SJCRH30 (cell line): ENCODE results near the gene CBY2. TPM values are rescaled to one million over a fixed set of nuclear protein-coding genes. Genes with fewer than 3 reads are reported as not detected.
"Not testable (repeated sequence)": the region's sequence is repeated elsewhere in the genome, so short reads cannot be mapped to it uniquely, and the experiment has no call there.

Experiments
- DNase-seq, 2 experiments: peaks; one replicate each; pipeline ENCODE4 v3.0.0-alpha.2; 2015 to 2020
- H3K27ac ChIP-seq: fragments of 250-450 bp; sonication (Bioruptor Pico); 2 replicates; pipeline ENCODE4 v1.5.1; 2020; ENCODE audit warnings: mild to moderate bottlenecking, moderate library complexity
- H3K27me3 ChIP-seq: fragments of 250-450 bp; sonication (Bioruptor Pico); 2 replicates; pipeline ENCODE4 v1.5.1; 2020; ENCODE audit warnings: mild to moderate bottlenecking, moderate library complexity
- H3K36me3 ChIP-seq: fragments of 250-450 bp; sonication (Bioruptor Pico); 2 replicates; pipeline ENCODE4 v1.5.1; 2020; ENCODE audit warnings: mild to moderate bottlenecking, moderate library complexity
- H3K4me1 ChIP-seq: fragments of 250-450 bp; sonication (Bioruptor Pico); 2 replicates; pipeline ENCODE4 v1.5.1; 2020; ENCODE audit warnings: mild to moderate bottlenecking, moderate library complexity
- H3K4me3 ChIP-seq: fragments of 250-450 bp; sonication (Bioruptor Pico); 2 replicates; pipeline ENCODE4 v1.5.1; 2020; ENCODE audit warnings: mild to moderate bottlenecking, moderate library complexity
- H3K9me3 ChIP-seq: fragments of 250-450 bp; sonication (Bioruptor Pico); replicated peaks from 2 replicates; pipeline ENCODE4 v1.5.1; 2020; ENCODE audit warnings: mild to moderate bottlenecking, moderate library complexity
- total RNA-seq: library from RNA; depleted of rRNA; stranded (reverse); fragments of >200 nt; shearing (Covaris generic); gene quantifications from 2 replicates; pipeline ENCODE4 v1.2.3, GENCODE V29; 2014; rRNA removed

CBY2 gene
- total RNA-seq, 1 experiment from 2014 or later: not detected

DNA sequence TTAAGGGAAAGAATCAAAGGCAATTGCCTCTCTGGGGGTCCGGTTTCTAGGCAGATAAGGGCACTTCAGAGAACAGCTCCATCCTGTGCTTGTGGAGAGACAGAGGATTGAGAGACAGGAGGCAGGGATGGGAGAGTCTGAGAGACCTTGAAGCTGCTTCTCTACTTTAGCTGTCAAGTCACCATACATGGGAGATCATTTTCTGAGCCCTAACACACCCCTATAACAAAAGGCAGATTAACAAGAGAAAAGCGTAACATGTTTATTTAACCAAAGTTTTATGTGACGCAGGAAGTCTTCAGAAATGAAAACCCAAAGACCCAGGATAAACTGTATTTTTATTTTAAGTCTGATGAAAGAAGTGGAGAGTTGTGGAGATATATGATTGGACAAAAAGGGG lies 48.4 kb downstream of the CBY2 start:
- Histone ChIP-seq H3K4me1 (no peaks in the 10 kb centered on the region), H3K4me3 (no peak overlapping the region), H3K27ac (no peak overlapping the region), H3K27me3 (no peaks in the 10 kb centered on the region; the same call in none of the 2 replicates), H3K36me3 (no peaks in the 10 kb centered on the region), H3K9me3 (no peaks in the 10 kb centered on the region)
- DNase-seq: no peak

DNA sequence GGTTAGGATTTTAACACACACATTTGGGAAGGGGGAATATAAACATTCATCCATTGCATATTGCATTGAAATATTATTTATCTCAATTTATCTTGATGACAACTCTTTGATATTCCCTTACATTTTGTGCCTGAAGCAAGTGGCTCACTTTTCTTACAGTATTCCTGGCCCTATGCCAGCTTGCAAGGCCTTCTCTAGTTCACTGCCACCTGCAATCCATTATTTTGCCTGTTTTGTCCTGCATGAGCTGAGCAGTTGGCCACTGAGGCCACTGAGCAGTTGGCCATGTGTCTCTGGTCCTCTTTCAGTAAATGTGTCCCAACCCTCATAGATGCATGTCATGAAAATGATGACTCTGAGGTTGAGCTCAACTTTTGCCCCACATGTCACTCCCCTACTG lies 49.8 kb downstream of the CBY2 start:
- H3K27me3 ChIP-seq: no peaks in the 10 kb centered on the region; the same call in none of the 2 replicates

DNA sequence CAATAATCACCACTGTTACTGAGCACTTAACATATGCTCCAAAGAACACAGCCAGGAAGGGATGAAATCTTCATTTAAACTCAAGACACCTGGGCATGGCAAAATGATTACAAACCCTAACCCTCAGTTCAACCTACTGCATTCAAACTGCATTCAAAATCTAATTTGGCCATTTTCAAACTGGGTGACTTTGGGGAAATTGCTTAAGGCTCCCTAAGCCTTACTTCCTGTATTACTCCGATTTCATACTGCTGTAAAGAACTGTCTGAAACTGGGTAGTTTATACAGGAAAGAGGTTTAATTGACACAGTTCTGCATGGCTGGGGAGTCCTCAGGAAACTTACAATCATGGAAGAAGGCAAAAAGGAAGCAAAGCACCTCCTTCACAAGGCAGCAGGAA lies 50.4 kb downstream of the CBY2 start:
- no peaks in the 10 kb centered on the region for H3K4me1 ChIP-seq
- no peaks in the 10 kb centered on the region for H3K9me3 ChIP-seq
- H3K27ac ChIP-seq: no peak overlapping the region
- no peaks in the 10 kb centered on the region for H3K36me3 ChIP-seq
- H3K27me3 ChIP-seq: no peaks in the 10 kb centered on the region; the same call in none of the 2 replicates
- DNase-seq: no peak
- no peak overlapping the region for H3K4me3 ChIP-seq

More for the DNA sequence above, 49.8 kb downstream of the CBY2 start:
- no peak overlapping the region for H3K4me3 ChIP-seq
- H3K27ac ChIP-seq: no peak overlapping the region
- no peaks in the 10 kb centered on the region for H3K4me1 ChIP-seq
- no peaks in the 10 kb centered on the region for H3K9me3 ChIP-seq
- DNase-seq: no peak
- H3K36me3 ChIP-seq: no peaks in the 10 kb centered on the region

DNA sequence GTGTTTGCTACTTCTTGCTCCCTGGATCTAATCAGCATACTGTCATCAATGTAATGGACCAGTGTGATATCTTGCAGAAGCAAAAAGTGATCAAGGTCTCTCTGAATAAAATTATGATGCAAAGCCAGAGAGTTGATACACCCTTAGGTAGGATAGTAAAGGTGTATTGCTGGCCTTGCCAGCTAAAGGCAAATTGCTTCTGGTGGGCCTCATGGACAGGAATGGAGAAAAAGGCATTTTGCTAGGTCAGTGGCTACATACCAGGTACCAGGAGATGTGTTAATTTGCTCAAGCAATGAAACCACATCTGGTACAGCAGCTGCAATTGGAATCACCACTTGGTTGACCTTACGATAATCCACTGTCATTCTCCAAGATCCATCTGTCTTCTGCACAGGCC lies 54.4 kb downstream of the CBY2 start:
- not testable (repeated sequence) for H3K27ac ChIP-seq, DNase-seq, H3K36me3 ChIP-seq, H3K9me3 ChIP-seq, H3K4me3 ChIP-seq, H3K4me1 ChIP-seq, H3K27me3 ChIP-seq

DNA sequence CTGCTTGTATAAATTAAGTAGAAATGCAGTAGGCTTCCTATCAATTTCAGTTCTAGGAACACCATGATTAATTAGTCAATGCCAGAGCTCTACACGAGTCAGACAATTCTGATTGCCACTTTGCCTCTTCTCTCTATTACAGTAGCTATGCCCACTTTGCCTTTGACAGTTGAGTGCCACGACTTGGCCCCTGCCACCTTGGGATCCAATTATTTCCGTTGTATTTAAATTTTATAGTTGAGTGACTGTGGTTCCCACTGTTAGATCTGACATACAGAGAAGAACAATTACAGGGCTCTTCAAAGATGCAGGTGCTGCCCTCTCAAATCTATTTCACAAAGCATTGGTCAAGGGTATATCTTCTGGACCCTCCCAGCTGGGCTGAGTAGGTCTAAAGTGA lies 55.5 kb downstream of the CBY2 start:
- H3K4me3 ChIP-seq, H3K9me3 ChIP-seq: not testable (repeated sequence)

DNA sequence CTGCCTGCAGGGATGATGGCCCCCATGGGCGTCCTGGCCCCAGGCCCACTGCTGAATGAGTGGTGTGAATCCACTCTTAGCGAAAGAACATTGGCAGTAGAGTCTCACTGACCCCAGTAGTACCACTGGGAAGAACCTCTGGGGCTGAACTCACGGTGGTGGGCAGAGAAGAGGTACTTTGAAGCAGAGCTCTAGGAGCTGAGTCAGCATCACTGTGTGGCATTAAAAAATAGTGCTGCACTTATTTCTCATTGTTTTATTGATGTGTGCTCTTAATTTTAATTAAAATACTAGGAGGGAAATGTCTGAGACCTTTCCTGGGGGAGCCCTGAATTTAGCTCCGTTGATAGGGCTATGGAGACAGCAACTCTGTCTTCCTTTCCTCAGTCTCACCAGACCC lies 61.3 kb downstream of the CBY2 start:
- no peak for DNase-seq
- no peaks in the 10 kb centered on the region for H3K4me1 ChIP-seq
- H3K27me3 ChIP-seq: no peaks in the 10 kb centered on the region
- no peak overlapping the region for H3K27ac ChIP-seq
- no peak overlapping the region for H3K4me3 ChIP-seq
- no peaks in the 10 kb centered on the region for H3K9me3 ChIP-seq
- H3K36me3 ChIP-seq: no peaks in the 10 kb centered on the region

More for the DNA sequence above, 55.5 kb downstream of the CBY2 start:
- not testable (repeated sequence) for H3K36me3 ChIP-seq, H3K27ac ChIP-seq, DNase-seq, H3K27me3 ChIP-seq, H3K4me1 ChIP-seq

Other genes starting within 250 kb of the CBY2 start
- 24.1 and 25.4 TPM in 2 replicates for gene COG3, start 237.4 kb upstream of the CBY2 start, total RNA-seq
- not detected in 2 replicates for gene ERICH6B, start 86.6 kb upstream of the CBY2 start, total RNA-seq
- not detected in 2 replicates for gene SIAH3, start 149.4 kb downstream of the CBY2 start, total RNA-seq